NCI-H1930 (cell line): ENCODE results near the gene LRRC7.
A peak's percentile ranks its signal among the peaks of the same experiment; 100 is the strongest.

ENCODE experiments used
- DNase-seq, 2 experiments: peaks; one replicate each; lab custom pipeline; 2025; lab: John Stamatoyannopoulos, UW

LRRC7 gene

DNA sequence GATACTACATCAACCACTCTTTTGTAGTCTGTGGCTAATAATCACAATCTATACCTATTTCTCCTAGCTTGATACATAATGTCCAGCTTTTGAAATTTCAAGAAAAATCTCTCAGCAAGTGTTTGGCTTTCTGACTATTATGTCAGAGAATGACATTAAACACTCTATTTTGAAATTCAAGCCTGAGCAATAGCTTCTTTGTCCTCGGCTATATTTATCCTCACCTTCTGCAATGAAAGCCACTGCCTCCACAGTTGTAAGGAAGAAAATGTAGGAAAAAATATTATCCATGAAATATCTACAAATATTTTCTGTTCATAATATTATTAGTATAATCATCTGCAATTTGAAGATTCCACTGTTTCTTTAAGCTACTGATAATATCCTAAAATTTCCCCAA is 22.1 kb downstream of the LRRC7 start:
- no peak for DNase-seq

DNA sequence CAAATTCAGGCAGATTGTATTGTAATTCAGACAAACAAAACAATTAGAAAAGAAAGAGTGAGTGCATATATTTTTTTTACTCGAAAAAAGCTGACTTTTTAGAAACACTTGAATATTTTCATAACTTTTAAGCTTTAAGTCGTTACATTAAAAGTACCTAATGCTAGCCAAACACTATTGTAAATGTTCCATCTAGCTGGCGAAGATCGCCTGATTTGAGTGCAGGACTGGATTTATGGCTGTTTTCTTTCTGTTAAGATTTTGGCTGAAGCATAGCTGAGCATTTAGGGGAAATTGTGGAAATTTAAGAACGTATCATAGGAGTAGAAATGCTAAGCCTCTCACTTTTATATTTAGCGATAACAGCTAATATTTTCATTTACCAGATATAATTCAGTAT is 24.6 kb downstream of the LRRC7 start:
- no peak for DNase-seq

DNA sequence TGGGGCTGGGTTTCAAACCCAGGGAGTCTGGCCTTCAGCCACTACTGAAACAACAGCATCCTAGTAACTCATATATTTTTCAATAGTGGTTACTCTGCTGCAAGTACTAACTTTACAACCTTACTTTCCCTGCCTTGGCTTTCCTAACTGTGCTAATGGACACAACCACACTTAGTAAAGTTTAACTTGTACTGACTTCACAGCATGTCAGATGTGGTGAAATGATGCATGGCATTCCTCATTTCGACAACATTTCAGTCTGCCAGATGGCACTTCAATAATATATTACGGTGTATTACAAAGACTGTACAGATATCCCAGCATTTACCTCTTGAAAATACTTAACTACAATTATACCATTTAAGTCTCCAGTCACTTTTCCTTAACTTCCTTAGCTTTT is 27.8 kb downstream of the LRRC7 start:
- no peak for DNase-seq

DNA sequence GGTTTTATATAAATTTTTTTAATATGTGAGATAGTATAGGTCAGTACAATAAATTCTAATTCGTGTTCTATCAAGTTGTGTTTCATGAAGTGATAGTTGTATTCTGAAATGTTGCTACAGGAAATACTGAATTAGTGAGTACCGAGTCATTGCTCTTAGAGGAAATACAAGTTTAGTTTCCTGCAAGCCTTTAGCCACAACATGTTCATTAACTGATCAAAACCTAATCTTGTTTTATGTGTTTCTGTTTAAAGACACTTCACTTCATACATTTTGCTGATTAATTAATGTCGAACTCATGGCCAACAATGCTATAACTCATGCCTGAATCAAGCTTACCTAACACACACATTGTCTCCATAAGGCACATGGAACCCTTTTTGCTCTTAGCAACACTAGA is 43.6 kb downstream of the LRRC7 start:
- no peak for DNase-seq

DNA sequence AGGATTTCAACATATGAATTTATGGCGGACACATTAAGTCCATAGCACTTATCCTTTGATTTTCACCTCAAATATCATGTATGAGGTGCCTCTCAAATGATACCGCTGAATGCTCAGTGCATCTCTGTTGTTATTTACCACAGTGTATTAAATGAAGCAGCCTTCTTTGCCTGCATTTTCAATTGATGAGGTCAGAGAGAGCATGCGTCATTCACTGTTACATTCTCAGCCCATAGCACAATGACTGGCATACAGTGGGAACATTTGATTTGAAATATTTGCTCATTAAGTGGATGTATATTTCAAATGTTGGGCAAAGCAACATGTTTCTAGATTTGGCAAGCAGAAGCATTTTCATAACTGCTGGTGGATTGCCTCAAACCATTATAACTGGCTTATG is 45.7 kb downstream of the LRRC7 start:
- DNase-seq: no peak

DNA sequence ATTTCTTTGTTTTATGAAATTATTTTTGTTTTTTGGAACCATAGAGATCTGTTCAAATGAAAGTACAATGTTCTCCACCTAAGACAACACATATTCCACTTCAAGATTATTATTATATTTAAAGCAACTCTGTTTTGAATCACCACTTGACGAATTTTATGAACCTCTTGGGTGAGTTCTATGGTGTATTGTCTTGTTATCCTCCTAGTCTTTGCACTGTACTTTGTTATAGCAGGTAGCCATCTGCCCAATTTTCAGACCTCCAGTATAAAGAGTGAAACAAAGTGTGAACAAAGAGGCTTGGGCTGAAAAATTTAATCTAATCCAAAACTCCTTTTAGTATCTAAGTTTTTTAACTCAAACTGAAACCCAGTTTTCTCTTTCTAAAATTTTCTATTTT is 71.0 kb downstream of the LRRC7 start:
- peak in 1 of 2 experiments; percentile 54 for DNase-seq

DNA sequence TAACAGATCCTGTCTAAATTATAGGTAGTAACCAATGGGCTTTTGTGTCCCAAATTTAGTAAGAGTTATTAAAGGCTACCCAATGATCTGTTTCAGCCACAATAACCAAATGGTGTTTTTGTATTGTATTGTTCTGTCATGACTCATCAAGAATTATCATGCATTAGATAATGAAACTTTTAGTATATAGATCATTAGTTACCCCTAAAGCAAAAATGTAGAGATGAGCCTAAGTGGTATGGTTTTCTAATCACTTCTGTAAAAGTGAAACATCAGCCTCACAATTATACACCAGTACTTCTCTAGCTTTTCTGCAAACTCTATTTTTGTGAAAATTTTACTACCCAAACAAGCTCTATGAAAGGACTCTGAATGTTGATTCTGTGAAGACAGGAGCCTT is 71.4 kb downstream of the LRRC7 start:
- DNase-seq: peak; percentile 47 to 77

DNA sequence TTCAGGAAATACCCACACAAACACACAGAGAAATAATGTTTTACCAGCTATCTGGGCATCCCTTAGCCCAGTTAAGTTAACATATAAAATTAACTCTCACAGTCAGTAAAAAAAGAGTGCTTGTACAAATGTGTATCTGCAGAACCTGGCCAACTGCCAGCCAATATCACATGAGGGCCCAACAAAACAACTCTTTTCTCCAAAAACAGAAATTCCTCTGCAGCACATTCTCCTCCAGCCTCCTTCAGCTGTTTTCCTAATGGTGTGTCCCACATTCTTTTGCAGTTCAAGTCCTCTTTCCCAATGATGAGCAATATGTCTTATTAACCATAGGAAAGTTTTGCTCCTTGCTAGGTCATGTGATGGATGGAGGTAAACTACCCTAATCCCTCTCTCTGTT is 75.5 kb downstream of the LRRC7 start:
- no peak for DNase-seq

DNA sequence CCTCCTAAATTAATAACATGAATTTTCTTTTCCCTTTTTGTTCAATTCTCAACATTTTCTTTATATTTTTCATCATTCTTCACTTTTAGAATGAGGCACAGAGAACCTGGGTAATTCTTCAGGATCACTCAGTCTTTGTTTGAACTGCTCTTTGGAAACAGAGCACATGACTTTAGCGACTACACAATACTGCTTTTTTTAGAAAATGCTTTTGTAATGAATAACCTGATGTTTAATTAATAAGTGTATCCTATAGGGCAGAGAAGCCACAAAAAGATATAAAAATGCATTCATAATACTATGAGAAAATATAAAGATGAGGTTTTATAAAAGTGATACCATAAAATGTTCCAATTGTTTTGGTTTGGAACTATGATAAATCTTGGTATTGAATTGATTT is 77.8 kb downstream of the LRRC7 start:
- no peak for DNase-seq

DNA sequence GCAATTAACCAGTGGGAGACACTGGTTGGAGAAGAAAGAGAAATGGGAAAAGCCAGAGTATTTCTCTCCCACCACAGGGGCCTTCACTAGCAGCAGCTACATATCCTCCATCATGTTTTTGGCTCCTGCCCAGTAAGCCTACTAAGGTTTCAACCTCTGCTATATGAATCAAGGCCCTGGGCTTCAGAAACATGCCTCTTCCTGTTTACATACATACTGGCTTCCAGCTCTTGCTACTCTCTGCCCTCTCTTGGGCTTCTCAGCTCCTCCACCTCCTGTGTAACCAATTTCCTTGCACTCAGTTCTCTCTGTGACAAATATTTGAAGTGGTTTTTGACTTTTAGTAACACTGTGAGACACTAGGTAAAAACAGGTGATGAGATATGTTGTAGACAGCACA is 80.8 kb downstream of the LRRC7 start:
- no peak for DNase-seq

DNA sequence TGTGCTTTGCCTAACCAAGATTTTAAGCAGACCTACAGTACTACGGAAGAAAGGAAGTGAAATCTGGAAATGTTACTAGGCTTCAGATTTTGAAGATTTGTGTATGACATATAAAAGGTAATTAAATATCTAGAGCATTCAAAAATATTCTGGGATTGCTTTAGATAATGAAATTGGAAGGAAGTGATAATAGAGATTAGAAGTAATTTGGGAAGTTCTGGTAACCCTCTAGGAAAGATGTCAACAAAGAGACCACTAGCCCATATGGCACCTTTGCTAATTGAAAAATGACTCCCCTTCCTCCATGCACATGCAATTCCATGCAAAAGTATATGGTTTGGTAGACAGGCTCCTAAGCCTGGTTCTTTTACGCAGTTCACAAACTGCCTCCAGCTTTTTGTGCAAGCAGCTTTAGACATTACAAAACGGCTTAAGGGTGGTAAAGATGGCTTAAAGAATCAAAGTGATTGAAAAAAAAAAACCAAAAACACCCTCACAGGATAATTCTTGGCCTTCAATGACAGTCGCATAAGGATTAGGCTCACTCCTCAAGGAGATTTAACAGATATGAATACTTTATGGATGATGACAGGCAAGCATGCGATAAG is 81.8 kb downstream of the LRRC7 start:
- DNase-seq: no peak

DNA sequence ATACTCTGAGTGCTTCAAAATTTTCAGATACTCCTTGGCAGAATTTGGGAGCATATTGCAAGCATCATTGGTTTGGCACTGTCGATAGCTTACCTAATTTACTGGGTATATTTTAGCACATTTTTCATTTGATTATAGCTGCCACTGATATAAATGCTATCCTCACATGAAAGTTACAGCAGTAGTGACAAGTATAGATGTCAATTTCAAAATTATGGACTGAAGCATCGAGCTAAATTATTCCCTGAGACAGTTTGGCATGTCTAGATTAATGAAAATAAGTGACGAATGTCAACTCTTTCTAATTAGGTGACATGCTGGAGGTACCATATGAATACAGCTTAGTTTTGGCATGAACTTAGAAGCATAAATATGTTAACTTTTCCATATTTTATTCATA is 83.1 kb downstream of the LRRC7 start:
- DNase-seq: no peak

DNA sequence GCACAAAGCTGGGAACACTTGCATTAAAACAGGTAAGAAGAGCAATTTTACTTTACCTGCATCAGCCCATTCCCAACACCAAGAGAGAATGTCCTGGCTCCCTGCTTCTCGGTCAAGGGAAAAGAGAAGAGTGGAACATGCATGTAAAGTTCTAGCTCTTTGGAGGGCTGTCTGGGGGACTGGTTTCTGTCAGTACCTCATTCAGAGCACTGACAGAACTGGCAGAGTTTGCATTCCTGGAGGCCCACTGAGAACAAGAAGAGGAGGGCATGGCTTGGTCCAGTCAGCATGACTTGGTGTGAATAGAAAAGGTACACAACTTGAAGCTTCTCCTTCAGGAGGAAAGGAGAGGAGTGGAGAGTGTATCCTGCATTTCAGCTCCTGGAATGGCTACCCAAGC is 83.9 kb downstream of the LRRC7 start:
- DNase-seq: no peak

DNA sequence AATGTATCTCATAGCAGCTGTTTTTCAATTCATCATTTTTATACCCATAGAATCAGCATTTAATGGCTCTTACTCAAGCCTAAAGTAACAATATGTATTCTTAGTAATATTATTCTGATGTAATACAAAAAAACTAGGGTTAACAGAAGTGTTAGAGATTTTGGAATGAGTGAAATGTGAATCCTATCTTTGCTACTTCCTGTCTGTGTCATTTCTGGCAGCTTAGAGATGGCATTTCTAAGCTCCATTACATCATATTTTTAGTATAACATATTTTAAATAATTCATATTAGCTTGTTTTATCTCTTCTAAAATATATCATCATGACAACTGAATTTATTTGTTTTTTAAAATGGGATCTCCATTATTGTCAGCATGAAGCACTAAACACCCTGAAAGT is 90.2 kb downstream of the LRRC7 start:
- DNase-seq: no peak

DNA sequence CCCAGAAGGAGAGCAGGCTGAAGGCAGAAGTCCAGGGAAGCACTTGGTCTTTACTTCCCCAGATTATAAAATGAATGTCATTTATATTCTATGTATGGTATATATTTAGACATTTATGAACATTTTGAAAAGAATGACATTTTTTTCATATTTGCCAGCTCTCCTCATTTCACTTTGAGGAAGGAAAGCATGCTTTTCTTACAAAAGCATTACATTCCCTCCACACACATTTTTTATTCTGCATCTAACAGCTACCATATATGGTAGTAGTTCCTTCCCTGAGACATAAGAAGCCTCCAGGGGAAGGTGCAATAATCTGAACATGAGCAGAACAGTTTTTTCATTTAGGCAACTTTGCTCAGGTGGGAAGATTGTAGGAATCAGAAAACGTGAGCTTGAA is 94.0 kb downstream of the LRRC7 start:
- DNase-seq: no peak

DNA sequence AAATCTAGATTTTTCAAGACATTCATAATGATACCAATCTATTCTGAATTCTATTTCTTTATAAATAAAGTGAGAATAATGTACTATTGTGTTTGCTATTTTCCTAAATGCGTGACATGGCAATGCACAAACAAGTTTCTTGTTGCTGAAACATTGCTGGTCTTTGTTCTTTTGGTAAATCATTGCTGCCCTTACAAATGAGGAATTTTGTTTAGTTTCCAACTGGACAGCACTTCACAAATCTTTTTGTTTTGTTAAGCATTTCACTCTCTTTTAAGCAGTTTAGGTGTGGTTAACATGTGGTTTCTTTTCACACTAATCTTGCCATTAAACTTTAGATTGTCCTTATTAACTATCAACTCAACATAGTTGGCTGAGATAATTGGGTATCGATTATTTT is 94.6 kb downstream of the LRRC7 start:
- DNase-seq: no peak

DNA sequence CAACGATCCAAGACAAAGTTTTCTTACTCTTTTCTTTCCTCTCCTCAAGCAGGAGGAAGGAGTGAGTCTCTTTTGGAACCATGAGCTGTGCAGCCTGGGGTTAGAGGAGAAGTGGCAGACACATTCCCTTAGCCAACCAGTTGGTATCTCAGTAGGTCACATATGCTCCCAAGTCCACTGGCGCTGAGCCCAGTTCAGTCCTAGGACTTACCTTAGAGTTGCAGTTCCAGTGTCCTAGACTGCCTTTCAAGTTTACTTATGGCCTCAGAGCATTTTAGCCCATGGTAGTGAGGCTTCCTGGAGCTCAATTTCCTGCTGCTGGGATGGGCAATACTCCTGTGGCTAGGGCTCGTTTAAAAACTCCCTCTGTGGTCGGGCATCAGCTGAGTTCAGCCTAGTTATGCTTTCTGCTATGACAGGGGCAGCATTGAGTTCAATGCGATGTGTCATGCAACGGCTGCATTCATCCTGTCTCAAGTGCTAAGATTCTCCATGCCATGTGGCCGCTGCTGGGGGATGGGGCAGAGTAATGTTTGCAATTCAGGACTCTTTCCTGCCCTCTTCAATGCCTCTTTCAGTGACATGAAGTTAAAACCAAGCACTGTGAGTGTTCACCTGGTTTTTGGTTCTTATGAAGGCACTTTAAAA is 103.8 kb downstream of the LRRC7 start:
- no peak for DNase-seq

DNA sequence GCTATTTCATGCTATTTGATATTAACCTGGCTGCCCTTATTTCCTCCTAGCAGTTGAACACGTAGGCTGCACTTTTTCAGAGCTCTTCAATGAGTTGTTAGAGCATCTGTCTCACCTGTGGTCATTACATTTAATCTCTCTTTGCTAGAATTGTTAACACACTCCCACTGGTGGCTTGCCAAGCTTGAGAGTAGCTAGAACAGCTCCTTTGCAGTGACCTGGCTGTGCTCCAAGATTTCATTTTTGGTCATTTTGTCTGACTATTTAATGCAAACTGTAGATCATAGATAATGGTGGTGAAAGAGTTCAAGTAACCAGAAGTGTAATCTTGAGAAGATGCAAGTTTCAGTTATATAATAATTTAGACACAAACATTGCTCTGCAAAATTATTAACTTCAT is 105.6 kb downstream of the LRRC7 start:
- peak; percentile 22 to 39 for DNase-seq

DNA sequence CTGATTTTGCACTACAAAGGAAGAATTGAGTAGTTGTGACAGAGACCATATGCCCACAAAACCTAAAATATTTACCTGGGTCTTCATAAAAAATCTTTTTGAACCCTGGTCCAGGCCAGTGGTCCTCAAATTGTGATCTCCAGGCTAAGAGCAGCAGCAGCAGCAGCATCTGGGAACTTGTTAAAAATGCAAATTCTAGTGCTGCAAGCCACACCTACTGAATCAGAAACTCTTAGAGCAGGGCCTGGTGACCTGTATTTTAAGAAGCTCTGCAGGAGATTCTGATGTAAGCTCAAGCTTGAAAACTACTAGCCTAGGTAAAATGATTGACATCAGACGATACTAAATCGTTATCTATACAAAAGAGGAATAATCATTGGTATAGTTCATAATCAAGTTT is 112.2 kb downstream of the LRRC7 start:
- no peak for DNase-seq

DNA sequence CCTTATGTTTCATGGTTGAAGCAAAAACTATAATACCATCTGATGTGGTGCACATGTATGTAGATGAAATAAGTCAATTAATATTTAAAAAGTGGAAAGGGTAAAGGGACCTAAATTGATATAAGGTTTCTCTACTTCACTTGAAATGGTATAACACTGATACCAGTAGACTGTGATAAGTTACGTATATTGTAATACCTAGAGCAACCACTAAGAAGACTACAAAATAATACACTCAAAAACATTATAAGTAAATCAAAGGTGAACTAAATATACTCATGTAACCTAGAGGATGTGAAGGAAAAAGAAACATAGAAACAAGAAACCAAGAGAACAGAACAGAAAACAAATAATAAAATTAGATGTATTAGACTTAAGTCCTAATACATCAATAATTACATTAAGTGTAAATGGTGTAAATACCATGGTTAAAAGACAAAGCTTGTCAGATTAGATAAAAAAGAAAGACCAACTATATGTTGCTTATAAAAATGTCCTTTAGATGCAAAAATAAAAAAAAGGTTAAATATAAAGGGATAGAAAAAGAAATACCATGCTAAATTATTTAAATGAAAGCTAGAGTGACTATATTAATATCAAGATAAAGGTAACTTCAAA is 118.8 kb downstream of the LRRC7 start:
- DNase-seq: no peak

DNA sequence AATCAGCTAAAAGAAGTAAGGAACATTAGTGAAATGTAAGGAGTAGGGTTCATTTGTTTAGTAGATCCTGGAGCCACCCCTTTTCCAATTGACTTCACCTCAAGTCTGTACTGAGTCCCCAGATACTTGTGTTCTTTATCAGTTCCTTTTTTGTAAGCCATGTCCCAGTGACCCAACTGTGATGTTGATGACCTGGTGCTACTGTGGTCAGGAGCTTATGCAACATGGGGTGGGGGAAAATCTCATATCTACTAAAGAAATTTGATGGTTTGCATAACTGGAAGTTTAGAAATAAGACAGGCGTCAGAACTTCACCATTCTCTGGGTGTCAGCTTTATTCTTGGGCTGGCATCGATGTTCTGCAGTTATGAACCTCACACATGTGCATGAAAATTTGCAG is 120.5 kb downstream of the LRRC7 start:
- no peak for DNase-seq

DNA sequence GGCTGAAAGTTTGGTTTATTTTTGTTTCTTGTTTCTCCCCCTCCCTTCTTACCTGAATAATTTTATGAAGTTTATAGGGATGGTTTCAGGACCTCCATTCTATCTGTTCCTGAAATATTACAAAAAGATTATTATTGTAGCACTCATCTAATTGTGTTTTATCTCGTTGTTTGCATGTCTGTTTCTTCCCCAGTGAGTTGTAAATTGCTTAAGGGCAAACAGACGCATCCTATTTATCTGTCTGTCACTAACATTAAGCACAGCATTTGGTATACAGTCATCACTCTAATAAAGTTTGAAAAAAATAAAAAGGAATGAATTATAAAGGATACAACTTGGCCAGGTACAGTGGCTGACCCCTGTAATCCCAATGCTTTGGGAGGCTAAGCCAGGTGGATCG is 123.5 kb downstream of the LRRC7 start:
- no peak for DNase-seq

DNA sequence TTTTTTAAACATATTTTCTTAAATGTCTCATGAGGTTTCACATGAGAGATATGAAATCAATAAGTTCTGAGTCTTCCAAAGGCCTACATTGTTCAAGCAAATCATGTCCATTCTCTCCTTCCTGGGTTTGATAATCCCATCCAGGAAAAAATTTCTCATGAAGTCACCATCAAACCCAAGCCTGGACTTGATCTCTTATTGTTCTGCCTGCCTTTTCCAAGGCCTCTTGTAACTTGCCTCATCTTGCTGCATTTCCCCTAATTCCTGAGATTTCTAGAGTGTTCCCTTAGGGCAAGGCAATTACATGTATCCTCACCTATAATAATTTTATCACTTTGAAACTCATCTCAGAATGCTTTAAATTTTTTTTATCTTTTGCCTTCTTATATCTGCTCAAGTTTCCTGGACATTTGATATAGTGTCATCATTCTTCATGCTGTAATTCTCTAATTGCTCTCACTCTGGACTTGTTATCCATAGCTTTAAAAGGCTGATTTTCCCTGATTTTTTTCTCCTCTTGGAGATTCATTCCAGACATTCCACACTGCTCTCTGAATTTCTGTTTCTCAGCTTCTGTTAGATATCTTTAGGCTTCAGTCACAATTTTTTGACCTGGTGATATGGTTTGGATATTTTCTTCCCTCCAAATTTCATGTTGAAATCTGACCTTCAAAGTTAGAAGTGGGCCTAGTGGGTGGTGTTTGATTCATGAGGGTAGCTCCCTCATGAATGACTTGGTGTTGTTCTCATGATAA is 126.4 kb downstream of the LRRC7 start:
- DNase-seq: no peak
